ENCODE results near the gene PRKCH. TPM values are rescaled to one million over a fixed set of nuclear protein-coding genes. Genes with fewer than 3 reads are reported as not detected.

The PRKCH gene
- polyA plus RNA-seq, 3 donors, result 3.6 to 6.2 (median 5.4) TPM

GRCh38 chr14:61503167-61503801, 181.9 kb downstream of the PRKCH start:
- Mint-ChIP-seq H3K36me3 (peaks cover 9 to 16% of the 10 kb centered on the region in 2 donors), H3K27ac (peak overlapping the region in 6 of 7 donors; percentile 6 to 88 (median 64)), H3K4me3 (peak overlapping the region in 1 of 2 donors; percentile 42), H3K4me1 (peaks cover 47% of the 10 kb centered on the region), H3K27me3 (ENCODE audit: low read depth in 3 of 3) (no peaks in the 10 kb centered on the region), H3K9me3 (peaks cover 0 to 3% (median 0%) of the 10 kb centered on the region in 7 donors)
- Histone ChIP-seq H3K27ac (ENCODE audit: low read depth in 1 of 2, low read length in 2 of 2) (no peak overlapping the region), H3K9me3 (replicated peaks in 1 of 2; ENCODE audit: control insufficient read depth in 1 of 2, insufficient read depth in 1 of 2, low read length in 2 of 2) (no peaks in the 10 kb centered on the region), H2AFZ (ENCODE audit: insufficient read depth, low read depth, low read length, poor library complexity, severe bottlenecking) (peak overlapping the region; percentile 53), H3K4me3 (replicated peaks in 1 of 3; ENCODE audit: low read depth in 2 of 3, low read length in 3 of 3) (peak overlapping the region in 1 of 3 experiments; percentile 18), H3K9ac (ENCODE audit: insufficient read depth, low read length, poor library complexity, severe bottlenecking) (no peak overlapping the region), H3K27me3 (ENCODE audit: control insufficient read depth in 2 of 2, insufficient read depth in 2 of 2, low read length in 2 of 2) (no peaks in the 10 kb centered on the region), H3K79me2 (ENCODE audit: insufficient read depth, low read length) (no peaks in the 10 kb centered on the region), H3K4me2 (replicated peaks; ENCODE audit: extremely low read depth, low read length, poor library complexity, severe bottlenecking) (peak overlapping the region; percentile 38), H4K20me1 (ENCODE audit: insufficient read depth, low read length) (no peaks in the 10 kb centered on the region), H3K4me1 (ENCODE audit: control insufficient read depth in 1 of 2, insufficient read depth in 2 of 2, low read length in 2 of 2) (peaks cover 22 to 42% of the 10 kb centered on the region in 2 donors), H3K36me3 (replicated peaks in 1 of 2; ENCODE audit: control insufficient read depth in 1 of 2, insufficient read depth in 2 of 2, low read length in 2 of 2) (no peaks in the 10 kb centered on the region)
- no peak for TF ChIP-seq CTCF (IDR thresholded peaks at IDR 0.05)
- 29% methylated on average over 3 of the region's 7 CpGs for WGBS (ENCODE audit: insufficient coverage)
- peak in 1 of 3 donors; percentile 21 for DNase-seq
- intact Hi-C loops (cut with micrococcal nuclease), result no loop called here

- no peak overlapping the region for H3K4me3 ChIP-seq (replicated peaks in 1 of 3; ENCODE audit: low read depth in 2 of 3, low read length in 3 of 3)
- H4K20me1 ChIP-seq (ENCODE audit: insufficient read depth, low read length), result no peaks in the 10 kb centered on the region
- H3K36me3 Mint-ChIP-seq, result peaks cover 9 to 15% of the 10 kb centered on the region in 2 donors
- H3K79me2 ChIP-seq (ENCODE audit: insufficient read depth, low read length), result no peaks in the 10 kb centered on the region
- whole genome bisulfite sequencing (ENCODE audit: insufficient coverage), result no CpG with 5 or more reads among the region's 2 CpGs
- peaks cover 0 to 3% (median 0%) of the 10 kb centered on the region in 7 donors for H3K9me3 Mint-ChIP-seq
- H3K27me3 Mint-ChIP-seq (ENCODE audit: low read depth in 3 of 3), result no peaks in the 10 kb centered on the region
- no peak overlapping the region for H3K27ac ChIP-seq (ENCODE audit: low read depth in 1 of 2, low read length in 2 of 2)
- peaks cover 35% of the 10 kb centered on the region for H3K4me1 Mint-ChIP-seq
- no peak overlapping the region for H3K9ac ChIP-seq (ENCODE audit: insufficient read depth, low read length, poor library complexity, severe bottlenecking)
- DNase-seq, result no peak
- no peak overlapping the region for H3K4me3 Mint-ChIP-seq
- intact Hi-C loops (cut with micrococcal nuclease), result no loop called here
- no peaks in the 10 kb centered on the region for H3K36me3 ChIP-seq (replicated peaks in 1 of 2; ENCODE audit: control insufficient read depth in 1 of 2, insufficient read depth in 2 of 2, low read length in 2 of 2)
- H3K9me3 ChIP-seq (replicated peaks in 1 of 2; ENCODE audit: control insufficient read depth in 1 of 2, insufficient read depth in 1 of 2, low read length in 2 of 2), result no peaks in the 10 kb centered on the region
- peak overlapping the region in 1 of 7 donors; percentile 72 for H3K27ac Mint-ChIP-seq
- H3K4me1 ChIP-seq (ENCODE audit: control insufficient read depth in 1 of 2, insufficient read depth in 2 of 2, low read length in 2 of 2), result peaks cover 15 to 28% of the 10 kb centered on the region in 2 donors
- TF ChIP-seq CTCF (IDR thresholded peaks at IDR 0.05), result no peak
- no peaks in the 10 kb centered on the region for H3K27me3 ChIP-seq (ENCODE audit: control insufficient read depth in 2 of 2, insufficient read depth in 2 of 2, low read length in 2 of 2)
- no peak overlapping the region for H2AFZ ChIP-seq (ENCODE audit: insufficient read depth, low read depth, low read length, poor library complexity, severe bottlenecking)
- H3K4me2 ChIP-seq (replicated peaks; ENCODE audit: extremely low read depth, low read length, poor library complexity, severe bottlenecking), result no peak overlapping the region
These were observed 183.5 kb downstream of the PRKCH start for GRCh38 chr14:61504901-61505300.

All from CD14-positive monocyte (primary cell).